HG03442 (cell line): ENCODE results near the gene STK39.

Source experiments
- ATAC-seq: cut with Tn5 transposase; IDR thresholded peaks from one replicate; pipeline ENCODE4 v1.9.1; 2021; ENCODE audit warnings: mild to moderate bottlenecking, moderate library complexity; ENCODE audit not compliant: unreplicated experiment

The STK39 gene

DNA sequence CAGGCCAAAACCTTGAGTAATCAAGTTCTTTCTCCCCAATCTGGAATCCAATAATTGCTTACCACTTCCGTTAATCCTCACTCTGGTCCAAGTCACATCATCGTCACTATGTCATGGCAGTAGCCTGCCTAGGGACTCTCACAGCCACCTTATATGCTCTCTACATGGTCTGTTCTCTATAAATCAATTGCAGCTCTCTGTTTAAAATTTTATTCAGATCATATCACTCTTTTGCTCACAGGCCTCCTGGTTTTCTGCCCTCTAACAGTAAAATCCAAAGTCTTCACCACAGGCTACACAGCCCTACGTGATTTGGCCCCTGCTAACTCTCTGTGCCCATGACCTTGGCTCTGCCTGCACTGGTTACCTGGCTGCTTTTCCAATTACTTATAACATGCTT, 188.7 kb downstream of the STK39 start:
- ATAC-seq: no peak

DNA sequence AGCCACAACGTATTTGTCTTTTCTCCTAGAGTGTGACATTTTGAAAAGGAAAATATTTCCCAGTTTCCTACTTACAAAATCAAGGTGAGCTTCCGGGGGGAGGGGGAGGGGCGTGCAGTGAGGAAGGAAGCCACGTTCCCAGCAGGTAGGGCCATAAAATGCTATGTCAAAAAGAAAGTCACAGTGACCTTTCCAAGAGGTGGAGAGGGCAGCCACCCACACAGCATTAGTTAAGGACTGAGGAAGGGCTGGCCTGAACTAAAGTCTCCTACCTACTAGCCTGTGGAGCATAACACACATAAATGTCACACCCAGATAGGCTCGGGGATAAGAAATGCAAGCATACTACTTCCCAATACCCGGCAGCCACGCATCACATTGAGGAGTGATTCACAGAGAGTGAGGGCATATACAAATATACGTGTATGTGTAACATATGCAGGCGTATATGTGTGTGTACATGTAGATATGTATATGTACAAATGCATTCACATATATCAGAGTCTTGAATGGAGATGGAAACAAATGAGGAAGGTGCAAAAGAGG, 191.1 kb downstream of the STK39 start:
- ATAC-seq: no peak

- ATAC-seq: no peak
Observed at GRCh38 chr2:168054657-168055056, 192.7 kb downstream of the STK39 start.

DNA sequence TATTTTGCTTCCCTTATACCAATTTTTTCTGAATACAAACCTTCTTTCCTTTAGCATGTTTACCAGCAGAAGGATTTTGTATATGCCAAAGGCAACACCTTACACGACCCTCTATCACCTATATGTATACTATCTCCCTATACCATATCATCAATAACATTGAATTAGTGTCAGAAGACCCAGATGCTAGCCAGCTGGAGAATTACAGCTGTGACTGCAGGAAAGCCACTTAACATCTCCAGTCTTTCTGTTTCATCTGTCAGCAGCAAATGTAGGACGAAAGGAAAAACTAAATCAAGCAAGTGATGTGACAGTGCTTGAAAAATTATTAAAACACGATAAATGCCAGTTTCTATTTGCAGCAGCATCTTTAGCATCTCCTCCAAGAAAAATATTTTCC, 193.7 kb downstream of the STK39 start:
- no peak for ATAC-seq

DNA sequence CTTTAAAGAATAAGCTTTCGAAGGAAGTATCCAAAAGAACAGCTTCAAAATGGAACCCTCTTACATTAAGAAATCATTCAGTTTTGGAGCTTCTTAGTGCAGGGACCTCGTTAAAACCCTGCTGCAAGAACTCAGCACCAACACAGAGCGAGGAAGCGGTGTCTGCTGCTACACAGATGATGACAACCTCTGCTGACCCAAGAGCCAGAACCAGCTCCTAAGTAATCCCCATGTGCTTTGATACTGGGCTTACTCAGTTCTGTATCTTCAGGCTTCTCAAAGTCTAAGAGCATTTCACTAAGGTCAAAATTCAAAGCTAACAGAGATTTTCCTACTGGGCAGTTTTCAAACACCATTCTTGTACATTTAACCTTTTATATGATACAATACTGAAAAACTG, 194.6 kb downstream of the STK39 start:
- ATAC-seq: no peak

GRCh38 chr2:168050377-168050776, 197.0 kb downstream of the STK39 start:
- ATAC-seq: no peak

- ATAC-seq: no peak
Observed at GRCh38 chr2:168049609-168050008, 197.8 kb downstream of the STK39 start.

DNA sequence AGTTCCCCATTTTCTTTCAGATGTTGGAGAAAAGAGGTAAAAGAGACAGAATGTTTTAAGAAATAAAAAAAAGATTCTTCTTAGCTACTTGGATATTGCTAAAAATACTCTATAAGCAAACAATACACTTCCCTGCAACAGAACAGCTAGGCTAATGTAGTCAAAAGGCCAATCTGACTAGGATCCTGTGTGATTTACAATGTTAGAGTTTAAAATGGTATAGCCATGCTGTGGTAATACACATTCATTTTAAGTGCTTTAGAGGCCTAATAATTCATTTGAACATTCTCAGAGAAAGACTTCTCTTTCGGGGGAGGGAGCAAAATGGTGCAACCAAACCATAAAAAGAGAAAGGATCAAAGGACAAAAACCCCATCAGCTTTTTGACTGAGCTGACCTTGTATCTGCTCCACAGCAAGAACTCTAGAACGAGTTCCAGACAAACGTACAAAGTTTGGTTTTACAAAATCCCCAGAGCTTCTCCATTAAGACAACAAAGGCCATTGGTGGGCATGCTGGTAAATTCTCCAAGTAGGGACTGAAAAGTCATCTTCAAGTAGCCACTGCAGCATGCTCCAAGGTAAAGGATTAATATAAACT, 200.2 kb downstream of the STK39 start:
- ATAC-seq: no peak

DNA sequence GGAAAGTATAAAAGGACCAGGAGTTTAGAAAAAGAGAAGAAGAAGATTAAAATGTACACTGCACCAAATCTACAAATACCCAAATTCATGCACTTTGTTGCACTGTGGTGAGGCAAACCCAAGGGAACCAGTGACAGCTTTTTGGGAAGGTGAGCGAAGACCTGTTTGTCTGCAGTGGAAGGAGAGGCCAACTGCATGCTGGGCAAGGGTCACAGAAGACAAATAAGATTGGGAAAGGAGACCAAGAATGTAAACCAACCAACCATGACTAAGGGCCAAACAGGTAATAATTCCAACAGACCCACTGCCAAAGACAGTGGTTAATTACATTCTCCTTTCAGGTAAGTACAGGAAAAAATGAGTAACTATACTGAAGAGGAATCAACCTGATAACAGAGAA, 202.8 kb downstream of the STK39 start:
- ATAC-seq: no peak

DNA sequence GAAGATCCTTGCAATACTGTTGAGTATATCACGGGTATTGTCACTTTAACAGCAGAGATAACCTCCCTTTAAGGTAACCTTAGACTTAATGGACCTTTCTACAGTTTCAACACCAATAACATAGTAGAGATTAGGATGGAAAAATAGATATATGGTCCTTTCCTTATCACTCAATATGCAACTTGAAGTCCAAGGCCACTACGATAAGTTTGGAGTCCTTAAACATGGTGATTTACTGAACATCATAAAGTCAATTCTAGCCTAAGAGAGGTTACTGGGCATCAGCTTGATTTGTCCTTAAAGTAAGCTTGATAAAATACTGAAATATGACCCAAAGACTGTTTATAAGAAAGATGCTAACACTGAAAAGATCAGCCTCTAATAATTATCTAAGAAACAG, 203.2 kb downstream of the STK39 start:
- no peak for ATAC-seq

GRCh38 chr2:168042127-168042824, 205.1 kb downstream of the STK39 start:
- peak; percentile 95 for ATAC-seq

DNA sequence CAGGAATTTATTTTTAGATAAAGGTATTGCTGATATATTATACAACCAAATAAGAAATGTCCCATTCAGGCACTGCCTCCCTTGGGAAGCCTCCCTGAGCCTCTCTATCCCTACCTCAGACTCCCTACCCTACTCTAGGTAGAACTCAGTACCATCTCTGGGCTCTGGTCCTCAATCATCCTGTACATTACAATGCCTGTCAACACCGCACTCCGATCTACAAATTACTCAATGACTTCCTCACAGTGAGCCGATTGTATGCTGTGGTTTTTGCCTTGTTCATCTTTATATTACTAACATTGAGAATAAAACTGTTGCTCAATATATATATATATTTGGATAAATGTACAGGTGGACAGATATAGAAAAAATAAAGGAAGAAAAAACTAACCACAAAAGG, 207.5 kb downstream of the STK39 start:
- ATAC-seq: no peak

- ATAC-seq: no peak
Observed at GRCh38 chr2:168037778-168038177, 209.6 kb downstream of the STK39 start.

DNA sequence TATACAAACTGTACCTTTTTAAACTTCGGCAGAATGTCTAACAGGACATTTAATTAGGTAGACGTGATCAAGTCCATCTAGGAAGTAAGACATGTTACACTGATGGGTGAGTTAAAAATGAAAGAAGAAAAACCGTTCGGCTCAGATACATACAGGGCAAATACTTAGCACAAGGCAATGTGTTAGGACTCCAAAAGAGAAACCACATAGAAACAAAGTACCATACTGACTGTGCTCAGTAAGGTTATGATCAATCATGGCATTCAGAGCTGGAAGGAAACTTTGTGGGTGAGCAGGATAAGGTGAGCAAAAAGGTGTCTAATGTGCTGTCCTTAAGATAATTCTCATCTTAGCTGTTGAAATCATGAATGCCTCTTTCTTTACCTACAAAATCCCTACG, 211.9 kb downstream of the STK39 start:
- peak; percentile 63 for ATAC-seq

- no peak for ATAC-seq
Observed at GRCh38 chr2:168034616-168035015, 212.8 kb downstream of the STK39 start.

DNA sequence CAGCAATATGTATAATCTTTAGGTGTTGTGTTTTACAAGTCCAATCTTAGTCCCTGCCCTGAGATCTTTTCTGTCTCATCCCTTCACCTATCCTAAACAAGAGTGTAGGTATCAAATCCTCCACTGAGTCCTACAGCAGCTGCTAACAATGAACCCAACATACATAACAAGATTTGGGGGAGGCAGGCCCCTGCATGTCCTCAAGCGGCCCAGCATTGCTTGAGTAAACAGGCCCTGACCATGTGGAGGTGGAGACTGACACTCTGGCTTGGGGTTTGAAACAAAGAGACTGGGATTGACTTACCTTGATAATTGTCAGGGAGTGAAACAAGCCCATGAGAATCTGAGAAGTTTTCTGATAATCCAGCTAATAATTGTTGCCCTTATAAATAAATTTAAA, 213.4 kb downstream of the STK39 start:
- ATAC-seq: no peak

- no peak for ATAC-seq
Observed at GRCh38 chr2:168032091-168032490, 215.3 kb downstream of the STK39 start.

- ATAC-seq: peak; percentile 94
Observed at GRCh38 chr2:168030862-168031624, 216.4 kb downstream of the STK39 start.

- no peak for ATAC-seq
Observed at GRCh38 chr2:168029071-168029470, 218.3 kb downstream of the STK39 start.

GRCh38 chr2:168028362-168028761, 219.0 kb downstream of the STK39 start:
- ATAC-seq: no peak

- no peak for ATAC-seq
Observed at GRCh38 chr2:168025487-168026202, 221.8 kb downstream of the STK39 start.
